ENCODE results near the gene MLIP.

DNA sequence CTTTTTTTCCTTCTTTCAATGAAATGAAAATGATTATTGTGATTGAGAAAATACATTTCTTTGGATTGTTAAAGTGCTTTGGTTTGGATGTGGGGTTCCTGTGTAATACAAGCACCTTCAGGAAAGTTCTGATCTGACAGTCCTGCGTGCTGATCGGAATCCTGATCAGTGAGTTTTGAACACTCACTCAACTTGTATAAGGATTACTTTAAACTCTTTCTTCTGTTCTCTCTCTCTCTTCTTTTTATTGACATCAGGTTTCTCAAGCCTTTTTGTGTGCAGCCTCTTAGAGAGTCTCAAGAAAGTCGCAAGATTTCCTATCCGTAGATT is 197.7 kb downstream of the MLIP start:
- TF ChIP-seq ZNF274 (IDR thresholded peaks at IDR 0.05; ENCODE audit: low read depth, low read length) (no peak), YY1 (IDR thresholded peaks at IDR 0.05; ENCODE audit: insufficient read depth, insufficient read length) (no peak)
